Ramos (cell line): ENCODE results near the gene ESPL1.

Experiments used
- in situ Hi-C: fragments of 300-500 bp; cut with MboI; formaldehyde crosslinking; loops from one replicate; pipeline ENCODE4 v1.14.3; 2022; ENCODE audit warnings: low sequenced_read_pairs; ENCODE audit not compliant: unreplicated experiment

The ESPL1 gene

GRCh38 chr12:53254816-53255545, 13.1 kb upstream of the ESPL1 start:
- in situ Hi-C loops: no loop called here

- in situ Hi-C loops: no loop called here
These were observed 12.1 kb upstream of the ESPL1 start for GRCh38 chr12:53255996-53256395.

GRCh38 chr12:53258541-53259539, 9.3 kb upstream of the ESPL1 start:
- in situ Hi-C loops: no loop called here

GRCh38 chr12:53259891-53260290, 8.2 kb upstream of the ESPL1 start:
- in situ Hi-C loops: loop anchor here (10.0 kb wide), 1 partner anchor 45 kb away; no protein-coding TSS in a partner anchor

- in situ Hi-C loops: loop anchor here (10.0 kb wide), 1 partner anchor 51 kb away; no protein-coding TSS in a partner anchor
These were observed 2.3 kb upstream of the ESPL1 start for GRCh38 chr12:53265783-53266182.

- in situ Hi-C loops: loop anchor here (10.0 kb wide), 1 partner anchor 53 kb away; no protein-coding TSS in a partner anchor
These were observed 647 bp upstream of the ESPL1 start for GRCh38 chr12:53267306-53267998.

- in situ Hi-C loops: loop anchor here (10.0 kb wide), 1 partner anchor 54 kb away; no protein-coding TSS in a partner anchor
These were observed 797 bp downstream of the ESPL1 start for GRCh38 chr12:53268630-53269562.

- in situ Hi-C loops: no loop called here
These were observed 6.3 kb downstream of the ESPL1 start for GRCh38 chr12:53274445-53274844.

GRCh38 chr12:53276511-53276910, 8.4 kb downstream of the ESPL1 start:
- in situ Hi-C loops: no loop called here

GRCh38 chr12:53277981-53278380, 9.9 kb downstream of the ESPL1 start:
- in situ Hi-C loops: no loop called here

GRCh38 chr12:53279283-53279869, 11.3 kb downstream of the ESPL1 start:
- in situ Hi-C loops: no loop called here

GRCh38 chr12:53279888-53280498, 11.9 kb downstream of the ESPL1 start:
- in situ Hi-C loops: no loop called here

GRCh38 chr12:53286448-53286847, 18.3 kb downstream of the ESPL1 start:
- in situ Hi-C loops: loop anchor here (5.0 kb wide), 1 partner anchor 124 kb away; no protein-coding TSS in a partner anchor

GRCh38 chr12:53287741-53288216, 19.7 kb downstream of the ESPL1 start:
- in situ Hi-C loops: loop anchor here (5.0 kb wide), 1 partner anchor 125 kb away; no protein-coding TSS in a partner anchor

- in situ Hi-C loops: loop anchor here (5.0 kb wide), 1 partner anchor 126 kb away; no protein-coding TSS in a partner anchor
These were observed 20.2 kb downstream of the ESPL1 start for GRCh38 chr12:53288322-53288721.

GRCh38 chr12:53289891-53290290, 21.8 kb downstream of the ESPL1 start:
- in situ Hi-C loops: loop anchor here (5.0 kb wide), 1 partner anchor 128 kb away; no protein-coding TSS in a partner anchor

GRCh38 chr12:53290661-53291060, 22.6 kb downstream of the ESPL1 start:
- in situ Hi-C loops: no loop called here

- in situ Hi-C loops: no loop called here
These were observed 24.3 kb downstream of the ESPL1 start for GRCh38 chr12:53292426-53292825.
